ENCODE measurements around the gene IPPK.
A peak's percentile ranks its signal among the peaks of the same experiment; 100 is the strongest.
"Not testable (repeated sequence)": the region's sequence is repeated elsewhere in the genome, so short reads cannot be mapped to it uniquely, and the experiment has no call there.

Gene IPPK

DNA sequence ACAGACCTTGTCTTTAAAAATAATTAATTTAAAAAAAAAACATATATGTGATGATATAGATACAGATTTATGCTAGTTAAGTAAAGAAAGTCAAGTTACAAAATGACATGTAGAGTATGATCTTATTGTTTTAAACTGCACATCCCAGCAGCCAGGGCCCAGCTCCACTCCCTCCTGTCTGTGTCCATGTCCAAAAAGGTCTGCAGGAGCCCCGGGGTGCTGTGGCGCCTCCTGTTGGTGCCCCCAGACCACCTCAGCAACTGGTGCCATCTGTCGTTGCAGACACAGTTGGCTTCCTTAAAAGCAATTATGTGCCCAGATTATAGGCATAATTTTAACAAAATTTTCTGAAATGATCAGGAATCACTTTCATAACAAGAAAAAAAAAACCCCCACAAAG lies 33.3 kb downstream of the IPPK start:
- DNase-seq: no peak

DNA sequence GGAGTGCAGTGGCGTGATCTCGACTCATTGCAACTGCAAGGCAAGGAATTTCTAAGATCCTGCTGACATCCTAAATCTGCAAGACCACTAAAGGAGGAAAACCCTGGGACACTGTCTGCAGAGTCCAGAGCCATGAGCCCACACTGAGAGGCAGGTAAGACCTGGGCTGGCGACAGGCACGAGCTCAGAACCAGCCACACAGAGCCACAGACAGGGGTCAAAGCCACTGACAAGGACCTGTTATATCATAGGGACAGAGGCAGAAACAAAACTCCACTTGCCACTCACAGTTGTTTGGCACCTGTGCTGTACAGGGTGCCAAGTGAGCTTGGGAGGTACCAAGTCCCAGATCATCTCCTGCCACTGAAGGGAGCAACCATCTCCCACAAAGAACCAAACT lies 34.2 kb downstream of the IPPK start:
- DNase-seq: no peak

DNA sequence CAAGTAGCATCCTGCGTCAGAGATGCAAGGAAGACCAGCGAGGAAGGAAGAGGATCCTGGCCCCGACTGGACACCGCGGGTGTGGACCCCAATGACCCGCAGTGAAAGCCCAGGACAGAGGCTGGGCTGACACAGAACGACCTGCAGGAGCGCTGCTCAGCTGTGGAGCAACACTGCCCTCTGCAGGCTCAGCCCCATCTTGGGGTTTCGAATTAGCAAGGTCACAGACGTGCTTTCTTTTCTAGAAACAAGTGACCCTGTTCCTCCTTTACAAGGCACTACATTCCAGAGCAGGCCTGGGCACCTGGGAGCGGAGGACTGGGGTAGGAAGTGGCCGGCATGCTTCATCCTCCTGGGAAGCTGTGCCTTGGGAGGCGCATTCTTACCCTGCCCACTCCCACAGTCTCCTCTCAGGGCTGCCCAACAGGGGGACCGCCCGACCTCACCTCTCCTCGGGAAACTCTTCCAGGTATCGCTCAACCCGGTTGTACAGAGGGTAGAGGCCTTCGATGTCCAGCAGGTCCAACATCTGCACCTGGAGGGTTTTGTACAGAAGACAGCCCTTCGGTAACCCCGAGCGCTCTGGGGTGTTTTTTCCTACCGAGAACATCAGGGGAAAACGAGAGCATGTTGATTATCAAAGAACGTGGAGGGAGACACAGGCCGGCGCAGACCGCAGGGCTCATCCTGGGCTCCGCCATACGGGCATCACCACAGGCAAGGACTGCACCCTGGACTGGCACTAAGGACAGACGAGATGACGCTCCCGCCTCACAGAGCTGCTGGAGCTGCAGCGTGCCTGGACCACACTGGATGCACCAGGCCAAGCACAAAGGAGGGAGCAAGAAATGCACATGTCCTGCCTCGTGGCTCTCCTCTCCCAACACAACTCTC lies 35.0 kb downstream of the IPPK start:
- DNase-seq: peak; percentile 43

DNA sequence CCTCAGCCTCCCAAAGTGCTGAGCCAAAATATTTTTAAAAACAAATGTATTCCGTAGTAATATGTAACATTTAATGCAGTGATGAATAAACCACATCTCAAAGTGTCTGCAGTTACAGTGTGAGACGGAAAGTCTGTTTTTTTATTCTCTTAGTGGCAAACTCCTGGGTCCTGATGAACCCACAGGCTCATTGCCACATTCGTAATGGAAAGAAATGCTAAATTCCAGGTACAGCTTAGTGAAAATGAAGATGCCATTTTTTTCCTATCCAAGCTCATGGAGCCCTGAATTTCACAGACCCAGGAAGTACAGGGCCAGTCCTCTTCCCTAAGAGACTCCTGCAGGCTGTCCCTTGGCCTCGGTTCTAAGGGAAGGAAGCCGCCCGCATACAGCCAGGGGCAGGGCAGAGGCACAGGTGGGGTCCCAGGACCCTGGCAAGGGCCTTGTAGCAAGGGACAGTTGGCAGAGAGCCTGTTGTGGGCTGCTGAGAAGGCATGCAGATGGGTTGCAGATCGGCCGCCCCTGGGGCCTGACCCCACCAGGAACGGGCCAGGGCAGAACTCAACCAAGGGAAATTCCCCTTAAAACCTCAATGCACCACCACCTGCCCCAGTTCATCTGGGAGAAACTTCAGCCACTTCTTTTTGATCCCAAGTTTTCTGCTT lies 36.2 kb downstream of the IPPK start:
- DNase-seq: no peak

DNA sequence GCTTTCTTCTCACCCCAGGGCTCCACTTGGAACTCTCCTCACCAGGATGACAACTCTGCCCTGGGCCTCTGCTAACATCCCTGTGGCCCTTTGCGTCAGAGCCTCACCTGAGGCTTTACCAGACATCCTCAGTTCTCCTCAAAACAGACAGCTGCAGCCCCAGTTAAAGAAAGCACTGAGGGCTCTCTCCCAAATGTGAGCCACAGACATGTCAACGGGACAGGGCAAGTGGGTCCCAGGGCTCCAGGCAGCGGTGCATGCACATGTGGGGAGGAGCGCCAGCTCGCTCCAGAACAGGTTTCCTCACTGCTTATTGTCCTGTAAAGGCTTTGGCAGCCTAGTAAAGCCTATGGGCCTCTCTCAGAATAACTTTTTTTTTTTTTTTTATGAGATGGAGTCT lies 37.3 kb downstream of the IPPK start:
- DNase-seq: no peak

DNA sequence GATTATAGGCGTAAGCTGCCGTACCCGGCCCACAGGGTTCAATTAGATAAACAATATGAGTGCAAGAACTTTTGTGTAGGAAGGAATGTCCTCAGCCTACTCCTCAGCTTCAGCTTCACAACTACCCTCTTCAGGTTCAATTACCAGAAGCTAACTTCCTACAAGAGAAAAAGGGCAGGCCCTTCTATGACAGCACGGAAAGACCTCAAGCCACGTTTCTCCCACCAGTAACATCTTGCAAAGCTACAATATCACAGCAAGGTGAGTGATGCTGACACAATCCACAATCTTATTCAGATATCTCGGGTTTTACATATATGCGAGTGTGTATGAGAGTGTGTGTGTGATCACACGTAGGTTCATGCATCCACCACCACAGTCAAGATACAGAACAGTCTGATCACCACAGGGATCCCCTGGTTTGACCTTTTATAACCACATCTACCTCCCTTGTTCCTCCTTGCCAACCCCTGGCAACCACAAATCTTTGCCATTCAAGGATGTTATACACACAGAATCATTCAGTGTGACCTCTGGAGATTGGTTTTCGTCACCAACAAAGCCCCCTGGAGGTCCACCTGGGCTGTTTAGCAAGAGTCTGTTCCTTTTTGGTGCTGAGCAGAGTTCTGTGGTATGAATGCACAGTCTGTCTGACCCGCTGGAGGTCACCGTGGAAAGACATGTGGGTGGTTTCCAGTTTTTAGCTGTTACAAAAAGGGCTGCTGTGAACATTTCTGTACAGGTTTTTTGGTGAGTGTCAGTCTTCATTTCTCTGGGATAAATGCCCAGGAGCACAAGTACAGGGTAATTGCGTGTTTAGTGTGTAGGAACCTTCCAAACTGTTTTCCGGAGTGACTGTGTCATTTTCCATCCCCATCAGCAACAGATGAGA lies 38.2 kb downstream of the IPPK start:
- DNase-seq: no peak

DNA sequence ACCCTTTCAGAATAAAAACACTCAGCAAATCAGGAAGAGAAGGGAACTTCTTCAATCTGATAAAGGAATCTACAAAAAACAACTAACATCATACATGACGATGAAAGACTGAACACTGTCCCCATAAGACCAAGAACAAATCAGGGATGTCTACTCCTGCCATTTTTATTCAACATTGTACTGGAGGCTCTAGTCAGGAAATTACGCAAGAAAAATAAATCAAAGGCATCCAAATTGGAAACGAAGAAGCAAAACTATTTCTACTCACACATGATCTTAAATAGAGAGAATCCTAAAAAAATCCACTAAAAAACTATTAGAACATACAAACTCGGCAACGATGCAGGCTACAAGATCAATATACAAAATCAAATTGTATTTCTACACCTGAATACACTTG lies 42.3 kb downstream of the IPPK start:
- DNase-seq: no peak

DNA sequence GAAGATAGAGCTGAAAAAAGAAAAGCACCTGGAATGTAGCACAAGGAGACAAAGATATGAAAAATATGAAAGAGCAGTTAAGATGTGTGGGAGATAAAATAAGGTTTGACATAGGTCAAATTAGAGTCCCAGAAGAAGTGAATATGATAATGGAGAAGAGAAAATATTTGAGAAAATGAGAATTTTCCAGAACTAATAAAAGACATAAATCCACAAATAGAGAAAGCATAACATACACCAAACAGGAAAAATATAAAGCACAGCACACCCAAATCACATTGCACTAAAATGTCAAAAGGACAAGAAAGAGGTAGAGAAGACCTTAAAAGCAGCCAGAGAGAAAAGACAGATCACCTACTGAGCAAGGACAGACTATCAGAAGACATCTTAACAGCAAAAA lies 43.4 kb downstream of the IPPK start:
- DNase-seq: no peak

DNA sequence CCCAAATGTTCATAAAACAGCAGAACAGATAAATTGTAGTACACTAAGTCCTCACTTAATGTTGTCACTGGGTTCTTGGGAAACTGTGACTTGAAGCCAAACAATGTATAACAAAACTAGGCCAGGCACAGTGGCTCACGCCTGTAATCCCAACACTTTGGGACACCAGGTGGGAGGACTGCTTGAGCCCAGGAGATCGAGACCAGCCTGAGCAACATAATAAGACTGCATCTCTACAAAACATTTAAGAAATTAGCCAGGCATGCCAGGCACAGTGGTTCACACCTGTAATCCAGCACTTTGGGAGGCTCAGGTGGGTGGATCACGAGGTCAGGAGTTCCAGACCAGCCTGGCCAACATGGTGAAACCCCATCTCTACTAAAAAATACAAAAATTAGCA lies 46.0 kb downstream of the IPPK start:
- not testable (repeated sequence) for DNase-seq

DNA sequence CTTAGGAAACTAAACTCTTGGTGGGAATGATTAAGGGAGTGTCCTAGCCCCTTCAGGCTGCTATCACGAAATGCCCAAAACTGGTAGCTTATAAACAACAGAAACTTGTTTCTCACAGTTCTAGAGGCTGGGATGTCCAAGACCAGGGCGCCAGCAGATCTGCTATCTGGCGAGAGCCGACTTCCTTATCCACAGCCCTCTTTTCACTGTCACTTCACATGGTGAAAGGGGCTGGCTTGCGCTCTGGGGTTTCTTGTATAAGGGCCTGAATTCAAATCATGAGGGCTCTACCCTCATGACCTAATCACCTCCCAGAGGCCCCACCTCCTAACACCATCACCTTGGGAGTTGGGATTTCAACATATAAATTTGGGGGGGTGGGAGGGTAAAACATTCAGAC lies 49.1 kb downstream of the IPPK start:
- no peak for DNase-seq

DNA sequence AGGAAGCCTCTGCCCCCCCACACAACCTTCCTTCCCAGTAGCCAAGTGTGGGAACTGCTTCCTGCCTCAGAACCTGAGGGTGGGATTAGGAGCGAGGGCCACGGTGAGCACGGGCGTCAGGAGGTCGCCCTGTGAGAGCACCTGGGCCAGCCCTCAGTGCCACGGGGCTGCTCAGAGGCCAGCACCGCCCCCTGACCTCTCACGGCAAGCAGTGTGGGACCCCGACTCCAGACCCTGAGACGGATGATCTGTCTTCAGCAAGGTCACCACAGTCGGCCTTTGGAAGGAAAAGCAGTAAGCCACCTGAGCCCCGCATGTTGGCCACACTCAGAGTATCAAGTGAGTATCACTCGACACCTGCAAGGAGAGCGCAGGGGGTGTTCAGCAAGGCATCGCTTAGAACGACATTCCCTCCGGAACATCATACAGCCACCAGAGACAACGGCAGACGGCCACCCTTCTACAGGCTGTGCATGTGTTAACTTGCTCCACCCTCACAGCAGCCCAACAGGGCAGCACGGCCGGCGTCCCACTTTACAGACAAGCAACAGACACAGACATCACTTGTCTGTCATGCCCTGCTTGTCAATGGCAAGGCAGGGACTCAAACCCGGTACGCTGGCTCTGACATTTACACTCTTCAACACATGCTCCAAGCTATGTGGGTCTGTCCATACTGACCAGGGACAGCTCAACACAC lies 50.2 kb downstream of the IPPK start:
- no peak for DNase-seq

DNA sequence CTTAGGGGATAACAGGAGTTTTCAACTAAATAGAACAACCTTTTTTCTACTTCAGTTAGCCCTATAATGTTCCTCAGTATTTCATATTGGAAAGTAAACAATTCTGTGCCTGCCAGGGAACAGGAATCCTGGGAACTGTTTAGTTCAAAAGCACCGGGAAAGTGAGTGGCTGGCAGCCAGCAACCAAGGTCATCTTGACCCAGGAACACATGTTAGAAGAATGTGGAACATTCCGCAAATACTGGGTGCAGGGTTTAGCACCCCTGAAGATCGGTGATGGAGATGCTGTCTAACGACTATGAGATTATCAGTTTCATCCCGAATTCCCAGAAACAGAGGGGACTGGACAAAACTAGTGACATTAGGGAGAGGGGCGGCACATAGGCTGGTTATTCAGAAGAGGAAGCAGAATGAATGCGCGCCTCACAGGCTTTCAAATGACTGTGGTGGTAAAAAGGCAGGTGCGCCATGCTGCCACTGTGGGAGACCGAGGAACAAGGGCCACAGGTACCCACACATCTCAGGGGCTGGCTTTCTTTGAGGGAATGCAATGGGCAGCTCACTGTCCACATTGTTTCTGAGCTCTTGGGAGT lies 51.2 kb downstream of the IPPK start:
- DNase-seq: no peak

DNA sequence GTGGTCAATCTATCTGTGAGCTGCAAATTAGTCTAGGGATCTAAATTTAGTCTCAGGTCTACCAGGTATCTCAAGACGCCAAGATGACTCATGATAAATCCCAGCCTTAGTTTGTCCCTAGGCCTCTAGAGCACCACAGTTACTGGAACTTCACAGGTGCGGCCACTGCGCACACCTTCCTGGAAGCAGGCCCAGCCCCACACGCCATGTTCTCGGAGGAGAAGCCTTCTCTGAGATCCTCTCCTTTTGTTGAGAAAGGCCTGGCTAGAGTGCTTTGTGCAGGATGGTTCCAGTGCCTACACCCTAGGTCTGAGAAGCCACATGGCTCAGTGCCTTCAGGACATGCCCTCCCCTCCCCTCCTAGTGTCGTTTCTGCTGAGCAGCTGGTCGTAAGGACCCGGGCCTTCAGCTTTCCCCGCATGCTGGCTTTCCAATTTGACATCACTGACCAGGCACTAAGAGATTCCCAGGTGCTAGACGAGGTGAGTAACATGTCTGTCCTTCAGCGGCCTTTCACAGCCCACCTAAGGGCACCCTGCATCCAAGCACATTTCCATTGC lies 51.9 kb downstream of the IPPK start:
- DNase-seq: no peak

DNA sequence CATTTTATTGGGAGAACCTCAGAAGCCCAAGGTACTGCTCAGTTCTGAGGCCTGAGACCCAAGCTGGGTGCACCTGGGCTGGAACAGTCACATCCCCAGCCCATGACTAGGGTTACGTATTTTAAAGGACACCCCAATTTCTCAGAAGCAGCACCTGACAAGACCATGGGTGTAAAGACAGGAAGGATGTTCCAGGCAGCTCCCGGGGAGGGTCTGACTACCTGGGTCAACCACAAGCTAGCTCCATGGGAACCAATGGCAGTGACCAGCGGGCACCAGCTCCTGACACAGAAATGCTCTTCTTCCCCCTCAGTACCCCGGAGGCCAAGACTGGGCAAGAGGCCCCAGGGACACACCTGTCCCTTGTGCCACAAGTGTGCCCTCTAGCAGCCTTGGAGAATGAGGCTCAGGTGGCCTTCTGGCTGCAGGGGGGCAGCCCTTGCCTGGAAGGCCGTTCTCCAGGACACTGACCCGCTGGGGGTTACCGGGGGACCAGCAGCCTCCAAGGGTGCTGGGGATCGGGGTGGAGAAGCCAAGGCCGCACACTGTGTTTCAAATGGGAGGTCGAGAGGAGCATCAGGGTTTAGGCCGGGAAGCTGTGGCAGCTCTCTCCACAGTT lies 52.6 kb downstream of the IPPK start:
- no peak for DNase-seq

DNA sequence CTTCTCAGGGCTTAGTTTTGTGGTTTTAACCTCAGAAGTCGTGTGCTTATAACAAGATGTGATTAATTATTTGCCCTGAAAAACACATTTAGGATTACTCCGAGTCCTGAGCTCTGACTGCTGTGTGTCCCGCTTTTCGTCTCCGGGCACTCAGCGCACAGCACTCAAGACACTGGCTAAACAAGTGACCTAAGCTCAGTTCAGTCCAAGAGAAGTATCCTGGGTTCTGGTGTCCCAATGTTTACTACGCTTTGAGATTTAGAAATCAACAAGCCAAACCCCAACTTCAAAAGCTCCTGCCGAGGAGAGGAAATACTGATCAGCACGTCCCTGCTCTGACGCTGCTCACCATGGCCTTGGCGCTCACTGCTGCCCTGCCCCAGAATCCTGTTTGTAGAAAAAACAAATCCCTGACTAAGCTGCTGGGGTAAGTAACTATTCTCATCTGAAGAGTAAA lies 53.2 kb downstream of the IPPK start:
- no peak for DNase-seq

DNA sequence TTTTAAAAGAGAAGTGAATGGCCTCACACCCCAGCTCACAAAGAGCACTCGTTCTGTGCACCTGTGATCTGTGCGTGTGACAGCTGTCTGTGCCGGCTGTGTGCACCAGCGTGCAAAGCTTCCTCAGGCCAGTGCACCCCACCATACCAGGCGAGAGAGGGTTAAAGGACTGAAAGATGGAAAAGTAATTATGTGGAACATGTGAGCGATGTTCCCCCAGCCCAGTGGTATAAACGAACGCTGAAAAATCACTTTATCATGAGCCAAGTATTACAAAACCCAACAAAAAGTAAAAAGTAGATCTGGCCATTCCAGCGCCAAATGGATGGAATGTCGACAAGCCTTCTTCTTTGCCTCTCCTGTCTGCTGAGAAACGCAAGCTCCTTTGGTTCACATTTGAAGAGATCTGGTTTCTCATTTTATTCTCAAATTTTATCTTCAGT lies 53.7 kb downstream of the IPPK start:
- no peak for DNase-seq

DNA sequence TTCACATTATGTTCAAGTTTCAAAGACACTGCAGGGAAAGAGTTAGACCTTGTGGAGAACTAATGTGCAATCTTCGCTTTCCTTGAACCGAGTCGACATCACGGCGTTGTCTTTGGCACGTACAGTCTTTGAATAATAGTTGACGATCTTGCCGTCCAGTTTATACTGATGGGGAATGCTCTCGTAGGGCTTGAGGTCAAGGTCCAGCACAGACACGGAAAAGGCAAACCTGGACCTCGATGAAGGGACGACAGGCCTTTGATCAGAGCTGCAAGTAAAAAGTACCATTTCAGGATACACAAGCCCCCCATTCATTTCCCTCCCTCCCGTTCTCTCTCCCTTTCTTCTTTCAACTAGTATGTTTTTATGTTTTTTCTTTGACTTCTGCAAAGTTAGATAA lies 54.1 kb downstream of the IPPK start:
- no peak for DNase-seq

DNA sequence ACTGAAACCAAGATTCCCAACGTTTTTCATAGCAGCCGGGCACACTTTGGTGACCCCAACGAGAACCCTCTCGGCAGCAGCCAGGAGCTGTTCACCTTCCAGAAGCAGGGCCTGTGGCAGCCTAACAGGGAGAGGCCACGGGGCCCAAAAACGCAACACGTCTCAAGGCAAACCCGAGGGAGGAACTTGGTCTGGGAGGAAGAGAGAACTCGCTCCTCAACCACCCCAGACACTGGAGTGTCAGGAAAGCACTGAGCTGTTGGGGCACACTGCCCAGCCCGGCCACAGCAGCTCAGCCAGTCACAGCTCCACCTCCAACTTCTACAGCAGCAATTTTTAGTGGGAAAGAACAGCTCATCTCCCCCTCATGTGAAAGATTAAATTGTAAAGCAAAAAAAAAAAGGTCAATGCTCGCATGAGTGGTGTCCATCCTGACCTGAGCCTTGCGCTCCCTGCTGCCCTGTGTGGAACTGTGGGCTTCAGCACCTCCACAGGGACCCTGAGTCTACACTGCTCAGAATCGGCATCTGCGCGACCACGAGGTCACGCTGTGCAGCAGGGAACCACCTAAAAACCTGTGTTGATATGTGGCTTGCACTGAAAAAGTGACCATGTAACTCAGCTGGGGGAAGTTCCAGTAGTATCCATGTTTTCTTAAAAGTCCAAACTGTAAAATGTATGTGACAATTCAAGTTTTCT lies 55.0 kb downstream of the IPPK start:
- no peak for DNase-seq

DNA sequence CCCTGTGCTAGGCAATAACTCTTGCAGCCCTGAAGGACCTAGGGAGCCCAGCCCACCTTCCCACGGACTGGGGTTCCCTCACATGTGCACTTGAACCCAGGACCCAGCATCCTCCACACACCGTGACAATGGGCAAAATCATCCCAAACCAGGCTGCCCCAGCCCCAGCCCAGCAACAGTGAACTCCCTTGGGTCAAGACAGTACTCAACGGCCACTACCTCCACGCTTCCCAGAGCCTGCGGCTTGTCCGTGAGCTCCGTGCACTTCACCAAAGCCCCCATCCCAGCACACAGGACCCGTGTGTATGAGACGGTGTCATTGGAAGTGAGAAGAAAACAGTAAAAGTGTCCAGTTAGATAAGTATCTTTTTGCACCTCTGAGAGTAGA lies 55.8 kb downstream of the IPPK start:
- no peak for DNase-seq

DNA sequence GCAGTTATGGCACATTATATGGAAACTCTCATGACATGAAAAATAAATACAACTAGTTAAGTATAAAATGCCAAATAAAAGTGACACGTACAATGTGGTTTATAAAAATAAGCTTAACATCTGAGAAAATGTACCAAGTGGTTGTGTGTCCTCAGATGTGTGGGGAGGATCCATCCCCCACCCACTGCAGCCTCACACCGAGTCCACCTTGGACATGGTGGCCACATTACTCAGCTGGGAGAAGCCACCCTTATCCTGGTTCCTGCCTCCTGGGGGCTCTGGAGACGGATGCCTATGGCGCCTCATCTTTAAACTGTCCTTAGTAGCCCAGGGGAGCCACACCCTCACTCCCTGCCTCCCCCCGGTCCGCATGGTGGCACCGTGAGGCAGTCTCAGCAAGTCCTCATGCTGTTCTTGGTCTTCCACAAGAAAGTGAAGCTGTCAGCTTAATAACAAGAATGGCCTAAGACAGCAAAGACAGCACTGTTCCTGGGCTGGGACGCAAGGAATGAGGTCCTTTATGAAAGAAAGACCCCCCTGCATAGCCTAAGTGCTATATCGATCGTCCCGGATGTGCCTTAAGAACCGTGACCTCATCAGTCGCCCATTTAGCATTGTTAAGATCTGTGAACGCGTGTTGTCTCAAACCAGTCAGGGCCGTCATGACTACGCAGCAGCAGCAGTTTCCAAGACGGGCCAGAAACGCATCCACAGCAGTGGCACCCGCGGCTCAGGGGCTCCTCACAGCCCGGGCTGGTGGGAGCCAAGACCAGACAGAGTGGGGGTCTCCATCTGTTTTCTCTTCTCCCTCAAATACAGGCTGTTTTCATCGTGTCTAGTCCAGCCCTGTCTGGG lies 56.4 kb downstream of the IPPK start:
- no peak for DNase-seq

Measured in CD4-positive, alpha-beta T cell treated with Interleukin-4 for 4 hours (primary cell).